GM21737 (cell line): Measurements from ENCODE around the gene IL12RB2.
A peak's percentile ranks its signal among the peaks of the same experiment; 100 is the strongest.

Source experiments
- ATAC-seq: cut with Tn5 transposase; IDR thresholded peaks from one replicate; pipeline ENCODE4 v1.9.1; 2021; ENCODE audit warnings: mild to moderate bottlenecking, moderate library complexity; ENCODE audit not compliant: unreplicated experiment

The IL12RB2 gene

DNA sequence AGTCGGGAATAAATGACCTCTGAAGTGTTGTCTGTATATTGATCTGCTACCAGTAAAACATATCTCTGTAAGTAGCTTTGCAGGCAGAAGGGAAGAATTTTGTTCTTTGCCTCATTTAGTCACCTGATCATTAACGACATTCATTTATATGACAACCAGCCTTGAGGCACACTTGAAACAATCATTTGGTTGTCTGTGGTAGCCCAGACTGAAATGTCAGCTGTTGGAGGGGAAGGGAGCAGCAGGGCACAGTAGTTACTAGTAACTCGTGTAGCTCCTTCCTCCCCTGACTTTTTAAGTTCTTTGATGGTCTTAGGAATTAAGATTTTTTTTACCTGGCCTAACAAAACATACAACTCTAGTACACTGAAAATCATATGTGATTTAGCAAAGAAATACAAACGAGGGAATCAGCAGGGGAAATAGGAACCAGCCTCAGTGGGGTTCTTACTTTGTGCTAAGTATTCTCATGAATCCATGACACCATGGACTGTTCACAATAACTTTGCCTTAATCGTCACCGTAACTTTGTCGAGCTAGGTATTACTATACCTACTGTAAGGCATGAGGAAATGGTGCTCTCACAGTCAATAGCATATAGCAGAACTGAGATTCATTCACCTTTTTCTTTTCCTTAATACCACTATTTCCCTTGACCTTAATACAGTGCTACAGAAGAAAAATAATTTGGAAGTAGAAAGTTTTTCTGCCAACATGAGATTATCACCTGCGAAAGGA, 6.4 kb downstream of the IL12RB2 start:
- no peak for ATAC-seq

DNA sequence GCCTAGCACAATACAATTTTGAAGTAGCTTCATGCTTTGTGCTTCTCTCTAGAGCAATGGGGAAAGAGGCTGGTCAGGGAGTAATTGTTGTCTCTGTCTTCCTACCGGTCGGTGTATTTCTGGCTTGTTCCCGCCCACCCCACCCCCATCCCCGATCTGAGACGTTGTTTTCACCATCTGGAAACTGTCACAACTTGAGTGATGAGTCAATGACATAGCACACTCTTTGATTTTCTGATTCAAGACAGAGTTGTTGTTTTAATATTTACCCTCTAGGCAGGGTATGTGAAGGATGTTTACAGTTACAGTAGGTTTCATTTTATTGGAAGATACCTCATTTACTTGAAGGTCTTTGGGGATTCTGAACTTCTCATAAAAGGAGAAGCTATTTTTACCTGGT, 7.0 kb downstream of the IL12RB2 start:
- no peak for ATAC-seq

- no peak for ATAC-seq
Measured at GRCh38 chr1:67316180-67316902, 8.7 kb downstream of the IL12RB2 start.

DNA sequence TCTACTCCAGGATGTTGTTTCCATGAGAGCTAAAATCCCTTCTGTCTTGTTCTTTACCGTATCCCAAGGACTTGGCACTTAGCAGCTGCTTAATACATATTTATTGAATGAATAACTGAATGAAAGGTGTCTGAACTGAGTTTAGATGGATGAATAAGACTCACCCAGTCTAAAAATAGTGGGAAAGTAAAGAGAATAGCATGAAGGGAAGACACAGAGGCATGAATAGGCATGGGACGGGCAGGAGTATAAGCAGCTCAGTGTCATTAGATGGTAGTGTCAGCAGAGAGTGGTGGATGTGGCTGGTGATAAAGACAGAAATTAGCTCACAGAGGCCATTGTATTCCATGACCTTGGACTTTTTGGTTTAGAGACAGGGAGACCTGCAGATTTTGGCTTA, 9.2 kb downstream of the IL12RB2 start:
- no peak for ATAC-seq

DNA sequence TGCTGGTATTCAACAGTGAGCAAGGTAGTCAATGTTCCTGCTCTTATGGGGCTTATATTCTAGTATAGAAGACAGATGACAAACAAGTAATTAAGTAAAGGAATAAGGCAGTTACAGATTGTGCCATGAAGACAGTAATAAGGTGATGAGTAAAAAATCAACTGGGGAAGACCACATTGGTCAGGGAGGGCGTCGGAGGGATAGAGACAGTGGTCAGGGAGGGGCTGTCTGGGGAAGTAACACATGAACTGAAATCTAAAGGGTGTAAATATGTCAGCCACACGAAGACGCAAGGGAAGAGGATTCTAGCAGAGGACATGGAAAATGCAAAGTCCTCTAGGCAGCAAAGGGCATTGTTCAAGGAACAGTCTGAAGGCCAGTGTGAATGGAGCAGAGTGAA, 10.1 kb downstream of the IL12RB2 start:
- no peak for ATAC-seq

DNA sequence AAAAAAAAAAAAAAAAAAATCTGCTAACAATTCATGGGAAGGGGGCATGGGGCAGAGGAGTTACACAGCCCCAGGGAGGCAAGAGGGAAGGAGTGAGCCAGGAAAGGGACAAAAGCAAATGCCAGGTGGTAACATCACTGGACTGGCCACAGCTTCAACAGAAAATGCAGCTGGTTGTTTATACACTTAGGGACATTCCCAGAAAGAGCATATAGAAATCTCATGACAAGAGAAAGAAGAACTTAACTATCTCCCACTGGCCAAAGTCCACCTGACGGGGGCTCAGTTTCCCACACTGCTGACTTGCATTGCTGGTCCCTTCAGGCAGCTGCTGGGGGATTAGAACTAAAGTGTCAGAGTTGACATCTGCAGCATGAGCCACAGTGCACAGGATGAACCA, 14.8 kb downstream of the IL12RB2 start:
- no peak for ATAC-seq

DNA sequence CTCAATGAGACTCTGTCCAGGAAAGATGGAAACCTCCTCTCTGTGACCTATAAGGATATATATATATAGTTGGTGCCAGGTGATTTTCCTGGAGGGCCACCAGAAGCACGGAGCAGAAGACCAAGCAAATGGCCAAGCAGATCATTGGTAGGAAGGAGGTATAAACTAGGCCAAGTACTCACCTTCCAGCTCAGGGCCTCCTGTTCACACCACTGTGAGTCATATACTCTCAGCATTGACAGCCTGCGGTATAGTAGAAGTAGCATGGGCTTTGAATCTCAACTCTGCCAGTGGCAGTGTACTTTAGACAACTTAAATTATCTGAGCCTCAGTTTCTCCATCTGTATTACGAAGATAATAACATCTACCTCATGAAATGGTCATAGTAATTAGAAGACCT, 15.4 kb downstream of the IL12RB2 start:
- no peak for ATAC-seq

DNA sequence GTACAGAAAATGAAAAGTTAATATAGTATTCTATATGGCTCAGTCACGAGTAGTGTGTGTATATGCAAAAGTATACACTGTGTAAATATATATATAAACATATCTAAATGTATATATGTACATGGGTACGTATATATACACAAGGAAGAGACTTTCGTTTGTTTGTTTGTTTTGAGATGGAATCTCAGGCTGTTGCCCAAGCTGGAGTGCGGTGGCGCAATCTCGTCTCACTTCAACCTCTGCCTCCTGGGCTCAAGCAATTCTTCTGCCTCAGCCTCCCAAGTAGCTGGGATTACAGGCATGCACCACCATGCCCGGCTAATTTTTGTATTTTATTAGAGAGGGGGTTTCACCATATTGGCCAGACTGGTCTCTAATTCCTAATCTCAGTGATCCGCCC, 16.4 kb downstream of the IL12RB2 start:
- ATAC-seq = no peak

DNA sequence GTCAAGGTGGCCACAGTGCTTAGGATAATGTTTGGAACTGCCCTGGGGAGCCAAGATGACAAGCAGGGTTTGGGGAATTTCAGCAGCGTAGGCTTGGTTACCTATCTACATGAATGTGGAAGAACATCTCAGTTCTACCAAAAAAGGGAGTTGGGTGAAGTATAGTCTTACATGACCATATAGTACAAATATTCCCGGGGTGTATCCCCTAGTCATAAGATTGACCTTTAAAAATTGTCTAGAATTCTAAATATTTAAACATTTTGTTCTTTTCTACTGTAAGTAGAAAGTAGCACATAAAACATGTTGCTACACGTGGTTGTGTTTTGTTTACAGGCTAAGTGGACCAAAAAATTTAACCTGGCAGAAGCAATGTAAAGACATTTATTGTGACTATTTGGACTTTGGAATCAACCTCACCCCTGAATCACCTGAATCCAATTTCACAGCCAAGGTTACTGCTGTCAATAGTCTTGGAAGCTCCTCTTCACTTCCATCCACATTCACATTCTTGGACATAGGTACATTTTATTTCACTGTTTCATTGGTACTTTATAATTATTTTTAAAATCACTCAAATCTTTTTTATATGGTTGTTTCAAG, 20.3 kb downstream of the IL12RB2 start:
- ATAC-seq = no peak

DNA sequence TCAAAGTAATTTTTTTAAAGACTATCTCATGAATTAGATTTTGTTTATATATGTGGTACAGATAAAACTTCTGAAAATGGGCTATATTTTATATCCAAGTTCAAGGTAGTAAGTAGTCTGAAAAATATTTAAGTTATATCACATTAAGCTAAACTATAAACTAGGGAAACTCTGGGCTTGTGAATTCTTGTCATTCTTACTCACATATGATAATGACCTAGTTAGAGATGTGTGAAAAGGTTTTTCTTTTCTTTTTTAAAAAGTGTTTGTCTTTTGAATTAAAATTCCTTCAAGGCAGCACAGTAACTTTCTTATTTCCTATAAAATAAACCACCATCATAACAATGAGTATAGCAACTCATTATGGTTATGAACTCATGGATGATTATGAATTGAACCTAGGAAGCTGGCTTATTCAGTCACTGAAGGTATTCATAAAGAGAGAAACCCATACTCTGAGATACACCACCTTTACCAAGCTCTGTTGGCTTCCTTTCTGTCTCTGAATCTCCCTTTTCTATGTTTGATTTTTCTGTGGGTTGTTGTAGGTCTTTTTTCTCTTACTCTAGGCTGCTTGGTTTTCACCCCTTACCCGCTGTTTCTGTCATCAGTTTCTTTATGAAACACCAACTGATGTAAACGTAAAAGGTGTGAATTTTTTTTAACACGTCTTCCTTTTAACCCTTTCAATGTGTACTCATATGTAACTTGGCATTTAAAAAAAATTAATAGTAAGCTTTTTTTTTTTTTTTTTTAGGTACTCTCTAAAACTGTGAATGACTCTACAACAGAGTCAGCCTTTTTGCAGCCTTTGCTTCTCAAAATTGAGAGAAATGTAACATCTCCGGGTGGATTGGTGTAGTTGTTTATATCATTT, 25.2 kb downstream of the IL12RB2 start:
- peak; percentile 91 for ATAC-seq

- no peak for ATAC-seq
Measured at GRCh38 chr1:67333603-67334002, 25.9 kb downstream of the IL12RB2 start.

GRCh38 chr1:67335411-67335810, 27.7 kb downstream of the IL12RB2 start:
- ATAC-seq = no peak

DNA sequence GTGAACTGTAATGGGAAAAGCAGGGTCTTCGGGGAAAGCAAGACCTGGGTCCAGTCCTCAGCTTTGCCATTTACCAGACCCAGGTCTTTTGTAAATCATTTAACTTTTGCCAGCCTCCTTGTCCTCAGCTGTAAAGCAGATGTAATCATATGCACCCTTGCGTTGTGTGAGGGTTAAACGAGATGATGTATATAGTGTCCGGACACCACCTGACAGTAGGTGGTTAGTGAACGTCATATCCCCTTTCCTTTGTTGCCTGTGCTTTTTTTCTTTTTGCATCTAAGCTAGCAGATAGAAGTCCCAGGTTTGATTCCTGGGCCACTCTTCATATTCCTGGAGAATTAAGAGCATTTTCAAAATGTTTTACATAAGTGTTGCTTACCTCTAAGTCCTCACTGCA, 28.5 kb downstream of the IL12RB2 start:
- ATAC-seq = no peak

- ATAC-seq = no peak
Measured at GRCh38 chr1:67336783-67337182, 29.1 kb downstream of the IL12RB2 start.

DNA sequence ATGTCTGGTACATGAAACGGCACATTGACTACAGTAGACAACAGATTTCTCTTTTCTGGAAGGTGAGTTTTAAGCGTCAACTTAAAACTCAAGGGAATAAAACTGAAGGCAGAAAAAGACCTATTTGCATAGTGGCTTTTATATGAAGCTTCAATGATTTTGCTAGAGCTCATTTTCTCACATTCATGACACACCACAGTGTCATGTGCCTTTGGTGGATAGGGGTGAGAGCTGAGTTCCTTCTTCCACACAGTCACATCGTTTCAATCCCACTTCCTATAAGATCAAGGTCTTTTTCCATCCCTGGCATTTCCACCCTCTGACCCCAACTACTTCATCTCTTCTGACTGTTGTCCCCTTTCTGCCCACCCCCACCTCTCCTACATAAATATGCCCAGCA, 31.0 kb downstream of the IL12RB2 start:
- peak; percentile 45 for ATAC-seq

- ATAC-seq = peak; percentile 43
Measured at GRCh38 chr1:67339623-67340343, 32.1 kb downstream of the IL12RB2 start.

GRCh38 chr1:67342076-67342890, 34.6 kb downstream of the IL12RB2 start:
- ATAC-seq = peak; percentile 35

DNA sequence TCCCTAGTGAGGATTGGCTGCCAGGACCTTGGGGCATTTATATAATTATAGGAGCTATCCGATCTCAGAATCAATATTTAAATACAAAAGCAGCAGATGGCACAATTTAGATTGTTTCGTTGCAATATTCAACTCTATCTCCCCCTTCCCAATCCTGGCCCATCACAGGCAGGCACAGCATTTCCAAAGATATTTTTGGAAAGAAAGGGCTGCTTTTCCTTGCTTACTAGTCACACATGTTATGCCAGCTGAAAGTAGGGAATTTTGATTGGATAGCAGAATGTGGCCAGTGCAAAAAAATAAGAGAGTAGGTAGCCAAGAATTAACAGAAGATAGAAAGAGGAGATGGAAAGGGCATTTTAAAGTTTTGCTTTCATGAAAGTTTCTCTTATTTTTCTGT, 37.9 kb downstream of the IL12RB2 start:
- ATAC-seq = no peak

GRCh38 chr1:67346982-67347381, 39.3 kb downstream of the IL12RB2 start:
- no peak for ATAC-seq
